Ovary (tissue), 9 donors: ENCODE measurements around the gene CAPN14. TPM values are rescaled to one million over a fixed set of nuclear protein-coding genes. Genes with fewer than 3 reads are reported as not detected.

Experiments used
- DNase-seq, 5 donors: peaks; one replicate each; pipeline ENCODE4 v3.0.0-alpha.2; 2019 to 2020
- H3K27ac ChIP-seq, 2 donors: fragments of 200-600 bp; one replicate each; pipeline versions ENCODE4 v1.5.1 to v1.8.0; 2019 to 2022
- H3K27me3 ChIP-seq: fragments of 200-600 bp; one replicate; pipeline ENCODE4 v1.8.0; 2022
- H3K36me3 ChIP-seq: fragments of 200-600 bp; sonication (generic); one replicate; pipeline ENCODE4 v1.5.1; 2019
- H3K4me1 ChIP-seq: one replicate; pipeline ENCODE4 v1.8.1; 2013; ENCODE audit warnings: mild to moderate bottlenecking, moderate library complexity; ENCODE audit not compliant: insufficient read depth
- H3K4me3 ChIP-seq: fragments of 200-600 bp; sonication (generic); one replicate; pipeline ENCODE4 v1.5.1; 2017
- H3K9me3 ChIP-seq, 2 donors: fragments of 200-600 bp in 1 of 2; sonication (generic) in 1 of 2; one replicate each; pipeline versions ENCODE4 v1.5.1 to v1.8.1; 2013 to 2019; ENCODE audit warnings: mild to moderate bottlenecking in 1 of 2, moderate library complexity in 1 of 2
- CTCF ChIP-seq, 3 donors: fragments of 450-650 bp in 2 of 3; fragments of 200-600 bp in 1 of 3; IDR thresholded peaks; one replicate each; pipeline versions ENCODE4 v1.5.1 to v1.8.0; 2016 to 2022; ENCODE audit warnings: antibody characterized with exemption in 3 of 3, mild to moderate bottlenecking in 1 of 3
- EP300 ChIP-seq: sonication (generic); formaldehyde crosslinking; IDR thresholded peaks from one replicate; pipeline ENCODE4 v1.6.1; 2017; ENCODE audit warnings: antibody characterized with exemption
- POLR2A ChIP-seq: fragments of 450-650 bp; IDR thresholded peaks from one replicate; pipeline ENCODE4 v1.6.1; 2017; ENCODE audit warnings: antibody characterized with exemption, mild to moderate bottlenecking, moderate library complexity
- WGBS, 3 donors: extraction: QIAGEN DNeasy Blood & Tissue Kit in 1 of 3; methylation state at CpG; one replicate each; pipeline versions ENCODE4 v1.1.5 to v1.1.7; 2013 to 2017; 5-methylcytosine and 5-hydroxymethylcytosine counted together
- intact Hi-C, 4 donors: fragments of 100-400 bp; cut with DNase I; formaldehyde crosslinking; loops; one replicate each; pipeline versions ENCODE4 v1.11.0 to v1.15.1; 2022 to 2023
- polyA plus RNA-seq, 2 donors: library from polyadenylated mRNA; stranded (reverse); fragments of 200-250 nt in 1 of 2; fragments of 350-450 nt in 1 of 2; fragmentation: Illumina TruSeq in 1 of 2; extraction: RNeasy Lipid Tissue Mini Kit (QIAGEN cat#74804) in 1 of 2; gene quantifications; one replicate each; pipeline ENCODE4 v1.2.3, GENCODE V29; 2013 to 2014
- total RNA-seq, 7 donors: library from RNA; depleted of rRNA in 2 of 7; stranded (reverse); fragments of >200 nt in 2 of 7; fragmentation: NEBNext Ultra II Directional in 3 of 7; extraction: Animal tissue kit (Norgen Biotek cat#: 25700) in 3 of 7; gene quantifications; one replicate each; pipeline versions ENCODE4 v1.1.0 to v1.2.4, GENCODE V29; 2016 to 2023
- donor health status: DM: no; HTN: no; CAD: no; lungs with moderate emphysema.
- donor health status: DM: no; HTN: no; CAD: no.
- donor health status: Bipolar disorder and iron deficiency.
- donor health status: DM: yes; HTN: yes; CAD: no.
- donor health status: DM: no; HTN: no; CAD: no.
- donor health status: DM: yes; HTN: yes; CAD: no.

CAPN14 gene
- total and polyA plus RNA-seq, 9 donors: 0.05 to 0.23 (median 0.05) TPM; not detected in 2

DNA sequence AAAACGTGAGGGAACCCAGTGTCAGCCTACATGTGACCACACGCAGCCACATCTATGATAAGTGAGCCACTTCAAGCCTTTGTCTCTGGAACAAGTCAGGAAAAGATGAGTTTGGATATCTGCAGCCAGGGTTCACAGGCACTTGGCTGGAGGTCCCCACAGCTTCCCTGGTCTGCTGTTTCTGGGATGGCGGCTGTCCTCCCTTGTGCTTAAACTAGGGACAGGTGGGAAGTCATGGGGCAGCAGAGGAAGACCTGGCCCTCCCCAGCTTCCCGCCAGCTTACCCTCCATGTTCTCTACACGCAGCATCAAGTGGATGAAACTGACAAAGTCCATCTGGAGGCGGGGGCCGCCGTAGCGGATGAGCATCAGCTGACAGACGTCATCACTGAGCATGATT is 40.6 kb downstream of the CAPN14 start:
- no peaks in the 10 kb centered on the region for H3K9me3 ChIP-seq
- H3K36me3 ChIP-seq: no peaks in the 10 kb centered on the region
- H3K4me3 ChIP-seq: no peak overlapping the region
- DNase-seq: no peak
- 77 to 81% (median 80%) methylated on average over 10 of the region's 10 CpGs for WGBS, 3 donors
- H3K4me1 ChIP-seq: no peaks in the 10 kb centered on the region
- H3K27me3 ChIP-seq: no peaks in the 10 kb centered on the region
- no peak overlapping the region for H3K27ac ChIP-seq
- intact Hi-C loops: loop anchor here in 2 of 4 donors (10.0 kb wide), 2 partner anchors 452 to 462 kb away; no protein-coding TSS in a partner anchor
- no peak for TF ChIP-seq EP300
- no peak for TF ChIP-seq POLR2A
- TF ChIP-seq CTCF (IDR thresholded peaks at IDR 0.05): no peak

DNA sequence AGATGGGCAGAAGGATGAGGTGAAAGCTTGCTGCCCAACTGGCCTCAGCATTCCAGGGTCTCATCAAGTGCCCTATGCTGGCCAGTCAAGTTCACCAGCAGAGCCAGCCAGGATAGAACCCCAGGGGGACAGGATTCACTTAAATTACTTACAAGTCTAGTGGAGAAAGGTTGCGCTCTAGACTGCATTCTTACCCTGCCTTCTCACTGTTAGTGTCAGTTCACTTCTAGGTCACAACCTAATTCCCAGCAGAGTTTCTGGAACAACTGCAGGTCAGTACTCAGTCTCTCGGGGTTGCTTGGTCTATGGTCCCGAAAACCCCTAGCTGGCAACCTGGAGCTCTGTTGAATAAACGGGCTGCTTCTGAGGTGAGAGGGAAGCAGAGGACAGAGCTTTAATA is 46.2 kb downstream of the CAPN14 start:
- 77 to 87% (median 86%) methylated on average over 4 of the region's 4 CpGs for WGBS, 3 donors
- Histone ChIP-seq H3K9me3 (no peaks in the 10 kb centered on the region), H3K27ac (no peak overlapping the region), H3K4me3 (no peak overlapping the region), H3K36me3 (no peaks in the 10 kb centered on the region), H3K4me1 (no peaks in the 10 kb centered on the region), H3K27me3 (no peaks in the 10 kb centered on the region)
- TF ChIP-seq EP300 (no peak), CTCF (IDR thresholded peaks at IDR 0.05) (no peak), POLR2A (no peak)
- no peak for DNase-seq
- intact Hi-C loops: loop anchor here in 3 of 4 donors (1.0 to 10.0 kb wide), 3 partner anchors 446 to 456 kb away; no protein-coding TSS in a partner anchor

- peak in 3 of 5 donors; percentile 22 to 47 (median 28) for DNase-seq
- no peaks in the 10 kb centered on the region for H3K27me3 ChIP-seq
- no peaks in the 10 kb centered on the region for H3K4me1 ChIP-seq
- no peaks in the 10 kb centered on the region for H3K36me3 ChIP-seq
- TF ChIP-seq POLR2A (no peak), CTCF (IDR thresholded peaks at IDR 0.05) (peak in 2 of 3 donors; percentile 14 to 53)
- H3K27ac ChIP-seq: no peak overlapping the region
- H3K9me3 ChIP-seq: no peaks in the 10 kb centered on the region
- intact Hi-C loops: loop anchor here in 2 of 4 donors (10.0 kb wide), 2 partner anchors 445 to 455 kb away; no protein-coding TSS in a partner anchor
- 0 to 1% (median 0%) methylated on average over 4 of the region's 4 CpGs for WGBS, 3 donors
- H3K4me3 ChIP-seq: no peak overlapping the region
These were observed 47.1 kb downstream of the CAPN14 start for GRCh38 chr2:31170071-31170698.

- no peak overlapping the region for H3K4me3 ChIP-seq
- intact Hi-C loops: loop anchor here in 1 of 4 donors (10.0 kb wide), 1 partner anchor 433 kb away; no protein-coding TSS in a partner anchor
- no peaks in the 10 kb centered on the region for H3K9me3 ChIP-seq
- no peak overlapping the region for H3K27ac ChIP-seq
- DNase-seq: no peak
- no peaks in the 10 kb centered on the region for H3K27me3 ChIP-seq
- no peak for TF ChIP-seq EP300
- no peak for TF ChIP-seq POLR2A
- no peaks in the 10 kb centered on the region for H3K36me3 ChIP-seq
- WGBS, 3 donors: 83 to 90% (median 87%) methylated on average over 6 of the region's 6 CpGs
- H3K4me1 ChIP-seq: no peaks in the 10 kb centered on the region
These were observed 49.0 kb downstream of the CAPN14 start for GRCh38 chr2:31168291-31168690.

GRCh38 chr2:31166925-31167324 is 50.4 kb downstream of the CAPN14 start:
- no peak overlapping the region for H3K4me3 ChIP-seq
- no peaks in the 10 kb centered on the region for H3K27me3 ChIP-seq
- intact Hi-C loops: loop anchor here in 1 of 4 donors (10.0 kb wide), 1 partner anchor 432 kb away; no protein-coding TSS in a partner anchor
- WGBS, 3 donors: 71 to 100% (median 73%) methylated on average over 1 of the region's 1 CpG
- H3K27ac ChIP-seq: no peak overlapping the region
- H3K4me1 ChIP-seq: no peaks in the 10 kb centered on the region
- no peak for DNase-seq
- no peaks in the 10 kb centered on the region for H3K36me3 ChIP-seq
- no peak for TF ChIP-seq CTCF (IDR thresholded peaks at IDR 0.05)
- TF ChIP-seq POLR2A: no peak
- TF ChIP-seq EP300: no peak
- no peaks in the 10 kb centered on the region for H3K9me3 ChIP-seq
